Measurements from ENCODE around the gene NBPF1.
"Not testable (repeated sequence)": the region's sequence is repeated elsewhere in the genome, so short reads cannot be mapped to it uniquely, and the experiment has no call there.

DNA sequence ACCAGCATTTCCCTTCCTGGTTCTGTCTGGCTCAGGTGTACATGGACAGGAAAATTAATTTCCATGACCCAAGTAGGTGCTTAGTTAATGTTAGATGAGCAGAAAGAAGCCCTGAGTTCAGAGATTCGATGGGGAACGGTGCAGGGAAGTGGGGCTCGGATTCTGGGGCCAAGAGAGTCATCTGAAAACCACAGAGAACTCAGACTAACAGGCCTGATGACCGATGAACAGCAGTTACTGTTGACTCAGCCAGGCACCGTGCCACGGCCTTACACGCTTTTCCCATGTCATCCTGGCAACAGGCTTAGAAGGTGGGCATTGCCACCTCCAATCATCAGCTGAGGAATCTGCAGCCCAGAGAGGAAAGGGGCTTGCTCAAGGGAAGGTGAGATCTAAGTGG lies 10.0 kb upstream of the NBPF1 start:
- TF ChIP-seq, protein P1, sequence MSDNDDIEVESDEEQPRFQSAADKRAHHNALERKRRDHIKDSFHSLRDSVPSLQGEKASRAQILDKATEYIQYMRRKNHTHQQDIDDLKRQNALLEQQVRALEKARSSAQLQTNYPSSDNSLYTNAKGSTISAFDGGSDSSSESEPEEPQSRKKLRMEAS (IDR thresholded peaks at IDR 0.05; ENCODE audit: insufficient read depth, insufficient read length), result not testable (repeated sequence)
- TF ChIP-seq, protein P2, sequence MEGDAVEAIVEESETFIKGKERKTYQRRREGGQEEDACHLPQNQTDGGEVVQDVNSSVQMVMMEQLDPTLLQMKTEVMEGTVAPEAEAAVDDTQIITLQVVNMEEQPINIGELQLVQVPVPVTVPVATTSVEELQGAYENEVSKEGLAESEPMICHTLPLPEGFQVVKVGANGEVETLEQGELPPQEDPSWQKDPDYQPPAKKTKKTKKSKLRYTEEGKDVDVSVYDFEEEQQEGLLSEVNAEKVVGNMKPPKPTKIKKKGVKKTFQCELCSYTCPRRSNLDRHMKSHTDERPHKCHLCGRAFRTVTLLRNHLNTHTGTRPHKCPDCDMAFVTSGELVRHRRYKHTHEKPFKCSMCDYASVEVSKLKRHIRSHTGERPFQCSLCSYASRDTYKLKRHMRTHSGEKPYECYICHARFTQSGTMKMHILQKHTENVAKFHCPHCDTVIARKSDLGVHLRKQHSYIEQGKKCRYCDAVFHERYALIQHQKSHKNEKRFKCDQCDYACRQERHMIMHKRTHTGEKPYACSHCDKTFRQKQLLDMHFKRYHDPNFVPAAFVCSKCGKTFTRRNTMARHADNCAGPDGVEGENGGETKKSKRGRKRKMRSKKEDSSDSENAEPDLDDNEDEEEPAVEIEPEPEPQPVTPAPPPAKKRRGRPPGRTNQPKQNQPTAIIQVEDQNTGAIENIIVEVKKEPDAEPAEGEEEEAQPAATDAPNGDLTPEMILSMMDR (IDR thresholded peaks at IDR 0.05; ENCODE audit: extremely low read depth in 1 of 2, insufficient read depth in 1 of 2, low read depth in 1 of 2, low read length in 2 of 2), result not testable (repeated sequence)
- TF ChIP-seq EZH2 (IDR thresholded peaks at IDR 0.05; ENCODE audit: borderline replicate concordance, low read depth, low read length, severe bottlenecking); POLR2A (IDR thresholded peaks at IDR 0.05; ENCODE audit: low read depth, low read length); FOS (IDR thresholded peaks at IDR 0.05; ENCODE audit: borderline replicate concordance, insufficient read depth, low read length): not testable (repeated sequence)
